Activated naive CD4-positive, alpha-beta T cell treated with anti-CD3 and anti-CD28 coated beads, Interleukin-2, amount 10 ng/mL, durations not matched to agents 7 days and 5 days (primary cell): ENCODE data around the gene EGR2.

ENCODE experiments used
- CTCF ChIA-PET: fragments of 350-600 bp; sonication (Branson Sonifier 250); formaldehyde crosslinking; loops from one replicate; lab custom pipeline; 2021; ENCODE audit warnings: antibody characterized with exemption; lab: Charles Lee
- DNase-seq: peaks from one replicate; pipeline ENCODE4 v3.0.0-alpha.2; 2020
- H3K27ac Mint-ChIP-seq: one replicate; pipeline ENCODE4 v1.8.0; 2021; ENCODE audit warnings: mild to moderate bottlenecking, moderate library complexity, mixed read lengths
- H3K27me3 Mint-ChIP-seq: one replicate; pipeline ENCODE4 v1.8.0; 2021; ENCODE audit warnings: mild to moderate bottlenecking, mixed read lengths
- H3K36me3 Mint-ChIP-seq: one replicate; pipeline ENCODE4 v1.8.0; 2021; ENCODE audit warnings: mixed read lengths
- H3K4me1 Mint-ChIP-seq: one replicate; pipeline ENCODE4 v1.8.0; 2021; ENCODE audit warnings: mixed read lengths
- H3K4me3 Mint-ChIP-seq: one replicate; pipeline ENCODE4 v1.8.0; 2021; ENCODE audit warnings: mild to moderate bottlenecking, moderate library complexity, mixed read lengths
- H3K9me3 Mint-ChIP-seq: one replicate; pipeline ENCODE4 v1.8.0; 2021; ENCODE audit warnings: mixed read lengths

Gene EGR2

GRCh38 chr10:62816331-62817120 is at the start of gene EGR2:
Gene EGR2, minus strand, starts transcription at chr10:62816366. Its CDS starts 337 bp downstream, at chr10:62816029.
- Mint-ChIP-seq H3K36me3 (peaks cover 3% of the 10 kb centered on the region), H3K27me3 (peaks cover 86% of the 10 kb centered on the region), H3K4me1 (peaks cover 39% of the 10 kb centered on the region), H3K9me3 (no peaks in the 10 kb centered on the region), H3K27ac (peak within 1 kb of the TSS; percentile 97), H3K4me3 (peak within 1 kb of the TSS; percentile 88)
- peak; percentile 96 for DNase-seq
- CTCF ChIA-PET = interaction anchor here (0.8 to 4.7 kb wide), 14 partner anchors 12 to 904 kb away, joined by 3 to 88 read pairs (median 4); partner anchors contain the start of gene ADO

- no peaks in the 10 kb centered on the region for H3K27me3 Mint-ChIP-seq
- CTCF ChIA-PET = no interaction called here
- no peak for DNase-seq
- H3K27ac Mint-ChIP-seq = no peak overlapping the region
- no peak overlapping the region for H3K4me3 Mint-ChIP-seq
- H3K4me1 Mint-ChIP-seq = peaks cover 12% of the 10 kb centered on the region
- H3K36me3 Mint-ChIP-seq = no peaks in the 10 kb centered on the region
- H3K9me3 Mint-ChIP-seq = no peaks in the 10 kb centered on the region
Observed at GRCh38 chr10:62862447-62862846, 46.3 kb upstream of the EGR2 start.

GRCh38 chr10:62861507-62861906 is 45.3 kb upstream of the EGR2 start:
- CTCF ChIA-PET = no interaction called here
- H3K4me3 Mint-ChIP-seq = no peak overlapping the region
- no peak overlapping the region for H3K27ac Mint-ChIP-seq
- H3K27me3 Mint-ChIP-seq = no peaks in the 10 kb centered on the region
- no peak for DNase-seq
- no peaks in the 10 kb centered on the region for H3K9me3 Mint-ChIP-seq
- no peaks in the 10 kb centered on the region for H3K36me3 Mint-ChIP-seq
- peaks cover 17% of the 10 kb centered on the region for H3K4me1 Mint-ChIP-seq

- CTCF ChIA-PET = no interaction called here
- DNase-seq = peak; percentile 40
- H3K4me1 Mint-ChIP-seq = peaks cover 23% of the 10 kb centered on the region
- H3K36me3 Mint-ChIP-seq = no peaks in the 10 kb centered on the region
- no peaks in the 10 kb centered on the region for H3K9me3 Mint-ChIP-seq
- H3K27ac Mint-ChIP-seq = no peak overlapping the region
- H3K27me3 Mint-ChIP-seq = no peaks in the 10 kb centered on the region
- H3K4me3 Mint-ChIP-seq = no peak overlapping the region
Observed at GRCh38 chr10:62860946-62861345, 44.8 kb upstream of the EGR2 start.

GRCh38 chr10:62858364-62858763 is 42.2 kb upstream of the EGR2 start:
- Mint-ChIP-seq H3K36me3 (no peaks in the 10 kb centered on the region), H3K4me1 (peaks cover 45% of the 10 kb centered on the region), H3K27ac (no peak overlapping the region), H3K27me3 (no peaks in the 10 kb centered on the region), H3K9me3 (no peaks in the 10 kb centered on the region), H3K4me3 (no peak overlapping the region)
- CTCF ChIA-PET = no interaction called here
- DNase-seq = no peak

- Mint-ChIP-seq H3K4me1 (peaks cover 60% of the 10 kb centered on the region), H3K4me3 (no peak overlapping the region), H3K27ac (peak overlapping the region; percentile 8), H3K27me3 (no peaks in the 10 kb centered on the region), H3K36me3 (no peaks in the 10 kb centered on the region), H3K9me3 (no peaks in the 10 kb centered on the region)
- CTCF ChIA-PET = no interaction called here
- no peak for DNase-seq
Observed at GRCh38 chr10:62856021-62856420, 39.9 kb upstream of the EGR2 start.

GRCh38 chr10:62853710-62854109 is 37.5 kb upstream of the EGR2 start:
- Mint-ChIP-seq H3K27me3 (no peaks in the 10 kb centered on the region), H3K27ac (peak overlapping the region; percentile 31), H3K4me1 (peaks cover 50% of the 10 kb centered on the region), H3K4me3 (no peak overlapping the region), H3K36me3 (no peaks in the 10 kb centered on the region), H3K9me3 (no peaks in the 10 kb centered on the region)
- peak; percentile 39 for DNase-seq
- CTCF ChIA-PET = interaction anchor here (1.1 kb wide), 1 partner anchor 242 kb away, joined by 3 read pairs; no protein-coding TSS in a partner anchor

- CTCF ChIA-PET = interaction anchor here (1.1 kb wide), 1 partner anchor 242 kb away, joined by 3 read pairs; no protein-coding TSS in a partner anchor
- Mint-ChIP-seq H3K27me3 (no peaks in the 10 kb centered on the region), H3K36me3 (no peaks in the 10 kb centered on the region), H3K4me1 (peaks cover 50% of the 10 kb centered on the region), H3K4me3 (no peak overlapping the region), H3K9me3 (peaks cover 6% of the 10 kb centered on the region), H3K27ac (no peak overlapping the region)
- peak; percentile 25 for DNase-seq
Observed at GRCh38 chr10:62852961-62853702, 37.0 kb upstream of the EGR2 start.

- Mint-ChIP-seq H3K27me3 (no peaks in the 10 kb centered on the region), H3K27ac (no peak overlapping the region), H3K4me1 (peaks cover 45% of the 10 kb centered on the region), H3K9me3 (peaks cover 20% of the 10 kb centered on the region), H3K4me3 (no peak overlapping the region), H3K36me3 (no peaks in the 10 kb centered on the region)
- CTCF ChIA-PET = interaction anchor here (0.8 to 1.7 kb wide), 4 partner anchors 34 to 869 kb away, joined by 3 to 6 read pairs (median 4); no protein-coding TSS in a partner anchor
- no peak for DNase-seq
Observed at GRCh38 chr10:62851442-62851841, 35.3 kb upstream of the EGR2 start.

- H3K4me3 Mint-ChIP-seq = no peak overlapping the region
- DNase-seq = no peak
- peaks cover 21% of the 10 kb centered on the region for H3K9me3 Mint-ChIP-seq
- H3K4me1 Mint-ChIP-seq = peaks cover 37% of the 10 kb centered on the region
- H3K27ac Mint-ChIP-seq = no peak overlapping the region
- CTCF ChIA-PET = interaction anchor here (1.3 kb wide), 1 partner anchor 33 kb away, joined by 4 read pairs; no protein-coding TSS in a partner anchor
- no peaks in the 10 kb centered on the region for H3K36me3 Mint-ChIP-seq
- H3K27me3 Mint-ChIP-seq = no peaks in the 10 kb centered on the region
Observed at GRCh38 chr10:62850646-62851045, 34.5 kb upstream of the EGR2 start.

GRCh38 chr10:62847433-62847832 is 31.3 kb upstream of the EGR2 start:
- CTCF ChIA-PET = no interaction called here

GRCh38 chr10:62844280-62845011 is 28.3 kb upstream of the EGR2 start:
- no peak overlapping the region for H3K4me3 Mint-ChIP-seq

More at GRCh38 chr10:62847433-62847832, 31.3 kb upstream of the EGR2 start:
- Mint-ChIP-seq H3K27ac (no peak overlapping the region), H3K9me3 (peaks cover 21% of the 10 kb centered on the region), H3K4me1 (peaks cover 8% of the 10 kb centered on the region), H3K36me3 (no peaks in the 10 kb centered on the region), H3K4me3 (no peak overlapping the region), H3K27me3 (peaks cover 18% of the 10 kb centered on the region)
- no peak for DNase-seq

GRCh38 chr10:62843600-62843999 is 27.4 kb upstream of the EGR2 start:
- Mint-ChIP-seq H3K9me3 (peaks cover 20% of the 10 kb centered on the region), H3K27ac (no peak overlapping the region), H3K36me3 (no peaks in the 10 kb centered on the region), H3K27me3 (peaks cover 27% of the 10 kb centered on the region), H3K4me3 (no peak overlapping the region), H3K4me1 (no peaks in the 10 kb centered on the region)
- CTCF ChIA-PET = no interaction called here
- no peak for DNase-seq

More at GRCh38 chr10:62844280-62845011, 28.3 kb upstream of the EGR2 start:
- CTCF ChIA-PET = no interaction called here
- no peak for DNase-seq
- H3K36me3 Mint-ChIP-seq = no peaks in the 10 kb centered on the region
- peaks cover 21% of the 10 kb centered on the region for H3K9me3 Mint-ChIP-seq
- no peak overlapping the region for H3K27ac Mint-ChIP-seq
- H3K4me1 Mint-ChIP-seq = no peaks in the 10 kb centered on the region
- peaks cover 27% of the 10 kb centered on the region for H3K27me3 Mint-ChIP-seq

GRCh38 chr10:62842983-62843382 is 26.8 kb upstream of the EGR2 start:
- DNase-seq = no peak
- Mint-ChIP-seq H3K27me3 (peaks cover 27% of the 10 kb centered on the region), H3K36me3 (no peaks in the 10 kb centered on the region), H3K9me3 (peaks cover 14% of the 10 kb centered on the region), H3K4me3 (no peak overlapping the region), H3K27ac (no peak overlapping the region), H3K4me1 (no peaks in the 10 kb centered on the region)
- CTCF ChIA-PET = interaction anchor here (0.6 kb wide), 1 partner anchor 636 kb away, joined by 3 read pairs; no protein-coding TSS in a partner anchor
